Thyroid gland (tissue), 4 donors: ENCODE results near the gene MIS12.

Experiments
- POLR2A ChIP-seq, 2 donors: fragments of 450-650 bp; IDR thresholded peaks; one replicate each; pipeline ENCODE4 v1.6.1; 2017; ENCODE audit warnings: antibody characterized with exemption in 2 of 2, mild to moderate bottlenecking in 2 of 2, moderate library complexity in 1 of 2
- TF ChIP-seq, protein P1 (sequence below), 6 experiments: fragments of 200-600 bp in 3 of 6; fragments of 450-650 bp in 3 of 6; sonication (generic) in 3 of 6; IDR thresholded peaks; one replicate each; pipeline ENCODE4 v1.5.1; 2016 to 2019; ENCODE audit warnings: antibody characterized with exemption in 6 of 6, mild to moderate bottlenecking in 2 of 6, inconsistent platforms in 1 of 6, moderate library complexity in 1 of 6

GRCh38 chr17:5439446-5439764 is 47.0 kb upstream of the MIS12 start:
- no peak for TF ChIP-seq POLR2A (IDR thresholded peaks at IDR 0.05)
- TF ChIP-seq, protein P1, sequence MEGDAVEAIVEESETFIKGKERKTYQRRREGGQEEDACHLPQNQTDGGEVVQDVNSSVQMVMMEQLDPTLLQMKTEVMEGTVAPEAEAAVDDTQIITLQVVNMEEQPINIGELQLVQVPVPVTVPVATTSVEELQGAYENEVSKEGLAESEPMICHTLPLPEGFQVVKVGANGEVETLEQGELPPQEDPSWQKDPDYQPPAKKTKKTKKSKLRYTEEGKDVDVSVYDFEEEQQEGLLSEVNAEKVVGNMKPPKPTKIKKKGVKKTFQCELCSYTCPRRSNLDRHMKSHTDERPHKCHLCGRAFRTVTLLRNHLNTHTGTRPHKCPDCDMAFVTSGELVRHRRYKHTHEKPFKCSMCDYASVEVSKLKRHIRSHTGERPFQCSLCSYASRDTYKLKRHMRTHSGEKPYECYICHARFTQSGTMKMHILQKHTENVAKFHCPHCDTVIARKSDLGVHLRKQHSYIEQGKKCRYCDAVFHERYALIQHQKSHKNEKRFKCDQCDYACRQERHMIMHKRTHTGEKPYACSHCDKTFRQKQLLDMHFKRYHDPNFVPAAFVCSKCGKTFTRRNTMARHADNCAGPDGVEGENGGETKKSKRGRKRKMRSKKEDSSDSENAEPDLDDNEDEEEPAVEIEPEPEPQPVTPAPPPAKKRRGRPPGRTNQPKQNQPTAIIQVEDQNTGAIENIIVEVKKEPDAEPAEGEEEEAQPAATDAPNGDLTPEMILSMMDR (IDR thresholded peaks at IDR 0.05): peak in 3 of 6 experiments; percentile 7 to 19 (median 18)
